Kidney (tissue), 14 donors: ENCODE measurements around the gene TMBIM1. TPM values are rescaled to one million over a fixed set of nuclear protein-coding genes. Genes with fewer than 3 reads are reported as not detected.

Source experiments
- DNase-seq, 5 donors: peaks; one replicate each; pipeline ENCODE4 v3.0.0-alpha.2; 2013 to 2020
- FAIRE-seq: peaks from 2 replicates; lab custom pipeline; 2012; peaks lifted over from hg19 to GRCh38; lab: Jason Lieb, UNC
- H3K27ac ChIP-seq, 2 donors: one replicate each; pipeline ENCODE4 v1.7.0; 2013; ENCODE audit warnings: low read depth in 2 of 2, low read length in 2 of 2, inconsistent platforms in 1 of 2
- H3K27me3 ChIP-seq: one replicate; pipeline ENCODE4 v1.7.1; 2013; ENCODE audit warnings: low read length, inconsistent platforms; ENCODE audit not compliant: control insufficient read depth, insufficient read depth
- H3K36me3 ChIP-seq, 3 donors: one replicate each; pipeline versions ENCODE4 v1.7.0 to v1.7.1; 2013; ENCODE audit warnings: low read length in 3 of 3, control low read depth in 1 of 3, inconsistent platforms in 1 of 3; ENCODE audit not compliant: insufficient read depth in 3 of 3, control insufficient read depth in 2 of 3
- H3K4me1 ChIP-seq, 3 donors: one replicate each; pipeline versions ENCODE4 v1.7.0 to v1.7.1; 2013; ENCODE audit warnings: low read length in 3 of 3, inconsistent platforms in 1 of 3, low read depth in 1 of 3; ENCODE audit not compliant: control insufficient read depth in 2 of 3, insufficient read depth in 2 of 3
- H3K4me3 ChIP-seq, 3 donors: one replicate each; pipeline versions ENCODE4 v1.7.0 to v1.8.1; 2013; ENCODE audit warnings: low read length in 3 of 3, control low read depth in 1 of 3, inconsistent platforms in 1 of 3
- H3K9ac ChIP-seq, 3 donors: one replicate each; pipeline versions ENCODE4 v1.7.0 to v1.7.1; 2013; ENCODE audit warnings: low read length in 3 of 3, control low read depth in 1 of 3, inconsistent platforms in 1 of 3
- H3K9me3 ChIP-seq, 3 donors: one replicate each; pipeline versions ENCODE4 v1.7.0 to v1.7.1; 2013; ENCODE audit warnings: low read length in 3 of 3, control low read depth in 1 of 3, inconsistent platforms in 1 of 3; ENCODE audit not compliant: control insufficient read depth in 2 of 3, insufficient read depth in 1 of 3
- CTCF ChIP-seq: IDR thresholded peaks from 3 replicates; pipeline ENCODE4 v1.5.1; 2012; ENCODE audit warnings: mild to moderate bottlenecking, moderate library complexity, borderline replicate concordance; ENCODE audit not compliant: insufficient read depth; ENCODE audit errors: extremely low read depth
- intact Hi-C: fragments of 100-400 bp; cut with DNase I; formaldehyde crosslinking; loops from one replicate; pipeline ENCODE4 v1.11.1; 2022
- polyA plus RNA-seq: library from polyadenylated mRNA; stranded (reverse); fragments of 350-450 nt; fragmentation: Illumina TruSeq; extraction: RNeasy Lipid Tissue Mini Kit (QIAGEN cat#74804); gene quantifications from one replicate; pipeline ENCODE4 v1.2.3, GENCODE V29; 2014; ENCODE audit warnings: low read depth, low replicate concordance; ENCODE audit not compliant: insufficient read depth
- total RNA-seq: library from RNA; stranded (reverse); fragmentation: NEBNext Ultra II Directional; extraction: Animal tissue kit (Norgen Biotek cat#: 25700); gene quantifications from one replicate; pipeline ENCODE4 v1.2.1, GENCODE V29; 2021
- donor health status: control.
- donor health status: control.
- donor health status: control.
- donor health status: control.
- donor health status: control.
- donor health status: DM: yes; HTN: yes; CAD: no.
- donor health status: Normal renal cell carcinoma (clear cell type).

TMBIM1 gene
- total and polyA plus RNA-seq, 2 donors from 2014 or later = 130 to 217 TPM

DNA sequence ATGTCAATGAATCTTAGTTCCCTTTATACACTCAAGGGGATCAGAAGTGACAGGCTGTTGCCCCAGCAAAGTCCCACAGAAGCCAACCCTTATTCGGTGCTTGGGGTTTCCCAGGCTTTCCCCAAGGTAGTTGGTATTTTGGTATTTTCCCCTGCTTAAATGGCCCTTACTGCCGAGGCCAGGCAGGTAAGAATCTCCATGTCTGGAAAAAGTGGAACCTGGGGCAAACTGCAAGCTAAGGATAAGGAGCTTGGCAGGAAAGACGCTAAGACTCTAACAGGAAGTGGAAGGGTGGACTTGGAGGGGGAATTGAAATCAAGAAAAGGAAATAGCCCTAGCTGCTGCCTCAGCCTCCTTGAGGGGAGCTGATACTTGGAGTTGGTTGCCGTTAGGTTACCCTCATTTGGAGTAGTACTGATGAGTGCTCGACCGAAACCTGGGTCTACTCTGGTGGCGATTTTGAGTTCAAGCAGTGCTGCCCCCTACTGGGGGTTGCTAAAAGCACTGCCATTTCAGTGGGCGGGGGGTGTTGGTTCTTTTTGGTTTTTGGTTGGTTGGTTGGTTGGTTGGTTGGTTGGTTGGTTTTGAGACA, 34.8 kb downstream of the TMBIM1 start:
- Histone ChIP-seq H3K4me3 (peak overlapping the region in 1 of 3 donors; percentile 60), H3K27ac (no peak overlapping the region)

GRCh38 chr2:218256612-218257350, 35.5 kb downstream of the TMBIM1 start:
- Histone ChIP-seq H3K27ac (no peak overlapping the region), H3K9ac (no peak overlapping the region), H3K36me3 (peaks cover 9 to 30% (median 22%) of the 10 kb centered on the region in 3 donors), H3K4me3 (no peak overlapping the region), H3K4me1 (peaks cover 0 to 23% (median 14%) of the 10 kb centered on the region in 3 donors), H3K27me3 (no peaks in the 10 kb centered on the region), H3K9me3 (no peaks in the 10 kb centered on the region)
- peak in 1 of 5 donors; percentile 37 for DNase-seq
- no peak for TF ChIP-seq CTCF
- FAIRE-seq = no peak
- intact Hi-C loops = no loop called here

More for the DNA sequence above, 34.8 kb downstream of the TMBIM1 start:
- intact Hi-C loops = no loop called here
- Histone ChIP-seq H3K36me3 (peaks cover 5 to 23% (median 18%) of the 10 kb centered on the region in 3 donors), H3K27me3 (no peaks in the 10 kb centered on the region), H3K9me3 (no peaks in the 10 kb centered on the region), H3K4me1 (peaks cover 0 to 28% (median 15%) of the 10 kb centered on the region in 3 donors), H3K9ac (no peak overlapping the region)
- DNase-seq (peak in 1 of 5 donors; percentile 61), FAIRE-seq (no peak)
- TF ChIP-seq CTCF = peak; percentile 50

DNA sequence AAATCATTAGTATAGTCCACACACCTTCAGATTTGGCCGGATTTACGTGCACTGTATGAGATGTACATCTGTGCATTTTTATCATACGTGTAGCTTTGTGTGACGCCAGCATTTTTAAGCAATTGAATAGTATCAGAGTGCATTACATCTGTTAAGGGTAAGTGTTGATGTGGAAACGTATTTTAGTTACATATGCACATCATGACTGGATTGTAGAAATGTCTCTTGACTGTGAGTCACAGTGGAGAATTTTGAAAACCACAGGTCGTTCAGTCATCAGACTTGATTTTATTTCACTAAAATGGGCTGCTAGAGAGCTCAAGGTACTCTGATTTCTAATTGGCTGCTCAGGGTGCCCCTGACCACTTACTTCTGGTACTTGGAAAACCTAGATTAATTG, 36.9 kb downstream of the TMBIM1 start:
- DNase-seq = no peak
- no peaks in the 10 kb centered on the region for H3K9me3 ChIP-seq
- no peak overlapping the region for H3K9ac ChIP-seq
- H3K27ac ChIP-seq = no peak overlapping the region
- FAIRE-seq = no peak
- no peak overlapping the region for H3K4me3 ChIP-seq
- peaks cover 0 to 14% (median 4%) of the 10 kb centered on the region in 3 donors for H3K4me1 ChIP-seq
- TF ChIP-seq CTCF = no peak
- H3K36me3 ChIP-seq = peaks cover 10 to 42% (median 29%) of the 10 kb centered on the region in 3 donors
- intact Hi-C loops = no loop called here
- H3K27me3 ChIP-seq = no peaks in the 10 kb centered on the region
